Gastroesophageal sphincter (tissue), 3 donors: ENCODE measurements around the gene TRABD.

ENCODE experiments used
- CTCF ChIP-seq, 4 experiments: fragments of 200-600 bp in 2 of 4; fragments of 450-650 bp in 2 of 4; sonication (generic) in 1 of 4; IDR thresholded peaks; one replicate each; pipeline ENCODE4 v1.5.1; 2017 to 2019; ENCODE audit warnings: antibody characterized with exemption in 4 of 4, mild to moderate bottlenecking in 2 of 4, moderate library complexity in 2 of 4
- POLR2A ChIP-seq, 2 donors: fragments of 450-650 bp; IDR thresholded peaks; one replicate each; pipeline ENCODE4 v1.6.1; 2017; ENCODE audit warnings: antibody characterized with exemption in 2 of 2, mild to moderate bottlenecking in 2 of 2, moderate library complexity in 1 of 2
- POLR2AphosphoS5 ChIP-seq: sonication (generic); formaldehyde crosslinking; IDR thresholded peaks from one replicate; pipeline ENCODE4 v1.6.1; 2017; ENCODE audit warnings: antibody characterized with exemption

GRCh38 chr22:50189849-50190181 lies 4.1 kb downstream of the TRABD start:
- TF ChIP-seq CTCF (IDR thresholded peaks at IDR 0.05) (no peak), POLR2A (IDR thresholded peaks at IDR 0.05) (no peak), POLR2AphosphoS5 (no peak)
